K562 (cell line): ENCODE results near the gene C1RL. TPM values are rescaled to one million over a fixed set of nuclear protein-coding genes. Genes with fewer than 3 reads are reported as not detected.

Source experiments
- ATAC-seq: fragments of 200-7000 bp; cut with Tn5 transposase; 3 replicates; pipeline ENCODE4 v1.9.1; 2020; ENCODE audit warnings: moderate library complexity
- BruUV-seq: library from RNA; stranded (reverse); fragments of 400-500 nt; replicated peaks from 2 replicates; lab custom pipeline; 2021; lab: Mats Ljungman, UMichigan
- CTCF ChIA-PET: fragments of 300-600 bp; formaldehyde crosslinking; extraction: SDS; loops from one replicate; lab custom pipeline; 2021; ENCODE audit warnings: low intra/inter-chr PET ratio; lab: Yijun Ruan, JAX
- POLR2A ChIA-PET: fragments of 300-600, 350-650 bp; sonication (Branson Sonifier 250); formaldehyde crosslinking; extraction: SDS; loops from one replicate; lab custom pipeline; 2021; ENCODE audit warnings: antibody characterized with exemption, inconsistent platforms; lab: Yijun Ruan, JAX
- DNase-seq, 4 experiments: peaks; one replicate each; pipeline versions ENCODE4 v3.0.0 to v3.0.0-alpha.2; 2011 to 2018; ENCODE audit warnings: low spot score in 3 of 4, mixed read lengths in 3 of 4; ENCODE audit errors: extremely low read depth in 1 of 4
- FAIRE-seq: peaks from 2 replicates; lab custom pipeline; 2011; peaks lifted over from hg19 to GRCh38; lab: Jason Lieb, UNC
- H2AFZ ChIP-seq: 2 replicates; pipeline ENCODE4 v1.6.0; 2011; ENCODE audit warnings: low read depth, low read length, control low read depth, inconsistent platforms
- H3K27ac ChIP-seq: fragments of 200-600 bp; 3 replicates; pipeline ENCODE4 v1.8.0; 2011; ENCODE audit warnings: low read depth, mild to moderate bottlenecking, control low read depth, inconsistent platforms, low read length, moderate library complexity, mixed read lengths; ENCODE audit errors: extremely low read depth
- H3K27me3 ChIP-seq, 2 experiments: fragments of 300-600 bp in 1 of 2; 2 replicates in 1 of 2; 3 replicates in 1 of 2; pipeline versions ENCODE4 v1.6.0 to v1.8.0; 2011; ENCODE audit warnings: inconsistent platforms in 2 of 2, low read length in 2 of 2, mild to moderate bottlenecking in 1 of 2, mixed read lengths in 1 of 2, moderate library complexity in 1 of 2; ENCODE audit not compliant: control insufficient read depth in 2 of 2, insufficient read depth in 2 of 2
- H3K36me3 ChIP-seq: fragments of 300-600 bp; 3 replicates; pipeline ENCODE4 v1.8.0; 2011; ENCODE audit warnings: mild to moderate bottlenecking, low read length, inconsistent platforms; ENCODE audit not compliant: control insufficient read depth, insufficient read depth
- H3K4me1 ChIP-seq, 2 experiments: fragments of 200-600 bp in 1 of 2; replicated peaks in 1 of 2; 2 replicates in 1 of 2; 3 replicates in 1 of 2; pipeline versions ENCODE4 v1.5.1 to v1.8.0; 2011; ENCODE audit warnings: inconsistent platforms in 2 of 2, low read length in 2 of 2, mild to moderate bottlenecking in 1 of 2, mixed read lengths in 1 of 2, moderate library complexity in 1 of 2; ENCODE audit not compliant: control insufficient read depth in 2 of 2, insufficient read depth in 2 of 2
- H3K4me2 ChIP-seq: 2 replicates; pipeline ENCODE4 v1.6.1; 2011; ENCODE audit warnings: low read length, control low read depth, inconsistent platforms, mixed read lengths; ENCODE audit not compliant: insufficient read depth
- H3K4me3 ChIP-seq: fragments of 200-600 bp; sonication (generic), shearing (Covaris generic); 2 replicates; pipeline ENCODE4 v1.5.1; 2016; ENCODE audit warnings: control low read depth, inconsistent platforms
- H3K79me2 ChIP-seq: fragments of 200-600 bp; 3 replicates; pipeline ENCODE4 v1.8.0; 2011; ENCODE audit warnings: low read length, inconsistent platforms; ENCODE audit not compliant: control insufficient read depth, insufficient read depth
- H3K9ac ChIP-seq, 2 experiments: 2 replicates each; pipeline versions ENCODE4 v1.6.0 to v1.6.1; 2011; ENCODE audit warnings: low read depth in 2 of 2, low read length in 2 of 2, control low read depth in 1 of 2, inconsistent platforms in 1 of 2, mild to moderate bottlenecking in 1 of 2, mixed read lengths in 1 of 2; ENCODE audit not compliant: insufficient read depth in 1 of 2
- H3K9me1 ChIP-seq: one replicate; pipeline ENCODE4 v1.6.0; 2011; ENCODE audit warnings: inconsistent platforms, mild to moderate bottlenecking, low read length, moderate library complexity; ENCODE audit not compliant: control insufficient read depth, insufficient read depth
- H3K9me3 ChIP-seq: replicated peaks from 2 replicates; pipeline ENCODE4 v1.5.1; 2011; ENCODE audit warnings: low read depth, low read length, inconsistent platforms; ENCODE audit not compliant: control insufficient read depth, insufficient read depth
- H4K20me1 ChIP-seq: replicated peaks from 2 replicates; pipeline ENCODE4 v1.6.1; 2011; ENCODE audit warnings: low read length, inconsistent platforms, mixed read lengths; ENCODE audit not compliant: control insufficient read depth, insufficient read depth
- CCAR2 ChIP-seq: fragments of 200-400 bp; formaldehyde crosslinking; IDR thresholded peaks from 2 replicates; pipeline ENCODE4 v1.6.1; 2017; ENCODE audit warnings: mild to moderate bottlenecking, low read depth, low read length
- CHD1 ChIP-seq: fragments of 200-600 bp; sonication (generic); IDR thresholded peaks from one replicate; pipeline ENCODE4 v1.6.1; 2012; ENCODE audit warnings: mild to moderate bottlenecking, moderate library complexity, low read length, inconsistent platforms
- RBFOX2 ChIP-seq: fragments of 200-400 bp; formaldehyde crosslinking; IDR thresholded peaks from 2 replicates; pipeline ENCODE4 v1.6.1; 2017; ENCODE audit warnings: low read depth, mild to moderate bottlenecking, low read length, moderate library complexity
- RCOR1 ChIP-seq, 2 experiments: IDR thresholded peaks; 2 replicates each; pipeline ENCODE4 v1.6.1; 2012; ENCODE audit warnings: low read depth in 2 of 2, low read length in 2 of 2, borderline replicate concordance in 1 of 2, improper control_type of control experiment in 1 of 2
- SIRT6 ChIP-seq: IDR thresholded peaks from one replicate; pipeline ENCODE4 v1.6.1; 2012; ENCODE audit warnings: low read depth, mild to moderate bottlenecking, control low read depth, inconsistent platforms, low read length, moderate library complexity
- SP1 ChIP-seq: sonication (generic); formaldehyde crosslinking; IDR thresholded peaks from 2 replicates; pipeline ENCODE4 v1.8.1; 2022; ENCODE audit warnings: mild to moderate bottlenecking, missing genetic modification reagents
- SREBF1 ChIP-seq: fragments of 150-350 bp; IDR thresholded peaks from 2 replicates; pipeline ENCODE4 v1.6.1; 2014; ENCODE audit warnings: antibody characterized with exemption, low read depth, low read length, borderline replicate concordance
- TBP ChIP-seq: optimal IDR thresholded peaks from 2 replicates; pipeline ENCODE3; 2011; ENCODE audit warnings: low read depth, low read length, improper control_type of control experiment
- ZNF263 ChIP-seq: sonication (generic); formaldehyde crosslinking; IDR thresholded peaks from 2 replicates; pipeline ENCODE4 v1.8.0; 2022; ENCODE audit warnings: mild to moderate bottlenecking, missing genetic modification reagents, borderline replicate concordance
- WGBS: fragments of 100-300 bp; shearing (Covaris generic); methylation state at CpG from one replicate; pipeline ENCODE4 v1.1.6; 2016; ENCODE audit warnings: low coverage, mixed read lengths; ENCODE audit not compliant: insufficient coverage; ENCODE audit errors: missing lambda C conversion rate; 5-methylcytosine and 5-hydroxymethylcytosine counted together
- in situ Hi-C: fragments of 300-500 bp; cut with MboI; formaldehyde crosslinking; loops from 4 replicates; pipeline ENCODE4 v1.15.0; 2018; ENCODE audit warnings: inconsistent platforms, mixed read lengths
- intact Hi-C: fragments of 100-400 bp; cut with micrococcal nuclease; formaldehyde crosslinking; loops from 2 replicates; pipeline ENCODE4 v1.14.2; 2022
- polyA plus RNA-seq, 8 experiments: library from polyadenylated mRNA; depleted of rRNA in 4 of 8; stranded (reverse) in 5 of 8; unstranded in 3 of 8; fragments of >200 nt; fragmentation: Nextera tagmentation in 2 of 8; fragmentation: Illumina TruSeq in 1 of 8; extraction: Ambion mirVana in 2 of 8; extraction: Trizol in 1 of 8; gene quantifications; 2 replicates each; pipeline versions ENCODE4 v1.2.1 to v1.2.3, GENCODE V29; 2011 to 2014; ENCODE audit warnings: inconsistent platforms in 1 of 8, missing spikeins in 1 of 8
- total RNA-seq, 7 experiments: library from RNA; depleted of rRNA in 6 of 7; stranded (reverse); fragments of >200 nt in 6 of 7; fragmentation: Illumina TruSeq in 2 of 7; extraction: Trizol in 2 of 7; gene quantifications; 2 replicates each; pipeline versions ENCODE4 v1.2.1 to v1.2.3, GENCODE V29; 2011 to 2021; ENCODE audit warnings: low replicate concordance in 1 of 7
- TF ChIP-seq, protein P1 (sequence below): sonication (generic); formaldehyde crosslinking; IDR thresholded peaks from 2 replicates; pipeline ENCODE4 v1.8.0; 2022; ENCODE audit warnings: mild to moderate bottlenecking, missing genetic modification reagents

Gene C1RL
- total and polyA plus RNA-seq, 9 of the 15 experiments (the other 6 are each of a cell fraction or from before 2014, with no cell fraction given), result 1.4 to 10.7 (median 8.0) TPM

DNA sequence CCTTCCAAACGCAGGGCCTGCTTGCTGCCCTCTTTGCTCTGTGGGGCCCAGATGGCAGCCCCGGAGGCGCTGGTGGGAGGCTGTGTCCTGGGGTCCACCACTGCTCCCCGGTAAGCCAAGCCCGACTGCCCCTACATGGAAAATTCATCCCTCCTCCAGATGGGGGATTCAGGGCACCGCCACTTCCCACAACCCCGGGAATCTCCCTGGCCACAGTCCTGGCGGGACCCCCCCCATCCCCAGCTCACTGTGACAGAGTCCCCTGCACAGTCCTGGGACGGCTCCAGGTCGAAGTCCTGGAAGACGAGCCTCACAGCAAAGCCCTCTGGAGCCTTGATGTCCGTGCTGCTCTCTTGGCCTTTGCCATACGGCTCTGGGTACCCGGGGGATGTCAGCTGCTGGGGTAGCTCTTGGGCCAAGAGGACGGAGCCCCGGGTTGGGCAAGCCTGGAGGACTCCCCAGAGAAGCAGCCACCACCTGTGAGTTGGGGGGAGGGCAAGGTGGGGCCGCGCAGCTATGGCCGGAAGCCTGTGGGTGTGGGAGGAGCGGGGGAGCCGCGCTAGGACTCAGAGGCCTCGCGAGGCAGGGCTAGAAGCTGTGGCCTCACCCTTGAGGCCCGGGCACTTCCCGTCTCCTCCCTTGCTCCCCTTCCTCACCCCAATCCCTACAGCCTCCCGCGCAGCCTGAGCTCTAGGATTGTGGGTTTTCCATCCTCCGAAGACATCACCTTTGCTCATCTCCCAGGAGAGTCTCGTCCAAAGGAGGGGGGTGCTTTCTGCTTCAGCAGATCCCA, 815 bp downstream of the C1RL start:
- TSS peak; percentile 40 for BruUV-seq
- Histone ChIP-seq H3K27me3 (no peaks in the 10 kb centered on the region), H3K4me3 (peak overlapping the region; percentile 75), H3K36me3 (peaks cover 25% of the 10 kb centered on the region; the same call in 2 of the 3 replicates), H3K9ac (peak overlapping the region; percentile 87 to 91), H3K9me3 (peaks cover 3% of the 10 kb centered on the region), H3K4me2 (peak overlapping the region; percentile 95), H2AFZ (peak overlapping the region; percentile 85), H3K27ac (peak overlapping the region; percentile 97), H4K20me1 (no peaks in the 10 kb centered on the region), H3K9me1 (no peaks in the 10 kb centered on the region), H3K79me2 (peaks cover 41% of the 10 kb centered on the region), H3K4me1 (peaks cover 6 to 16% of the 10 kb centered on the region in 2 experiments)
- 2% methylated on average over 13 of the region's 30 CpGs for WGBS
- FAIRE-seq (peak; percentile 84), DNase-seq (peak; percentile 78 to 90 (median 80)), ATAC-seq (peak; percentile 97)
- POLR2A ChIA-PET, result interaction anchor here (0.5 to 3.3 kb wide), 13 partner anchors 9 to 475 kb away, joined by 3 to 23 read pairs (median 4); partner anchors contain the start of genes C12orf57 and RNU7-1
- intact Hi-C loops (loop anchor here (2.0 kb wide), 2 partner anchors 15 to 163 kb away; partner anchors contain the start of genes C12orf57 and C1R), in situ Hi-C loops (no loop called here)
- CTCF ChIA-PET, result interaction anchor here (0.5 to 3.3 kb wide), 3 partner anchors 36 to 160 kb away, joined by 3 to 25 read pairs (median 4); partner anchors contain the start of gene C1S
- TF ChIP-seq, protein P1, sequence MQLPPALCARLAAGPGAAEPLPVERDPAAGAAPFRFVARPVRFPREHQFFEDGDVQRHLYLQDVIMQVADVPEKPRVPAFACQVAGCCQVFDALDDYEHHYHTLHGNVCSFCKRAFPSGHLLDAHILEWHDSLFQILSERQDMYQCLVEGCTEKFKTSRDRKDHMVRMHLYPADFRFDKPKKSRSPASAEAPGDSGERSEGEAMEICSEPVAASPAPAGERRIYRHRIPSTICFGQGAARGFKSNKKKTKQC (CRISPR knock-in tag), result peak; percentile 85; the same call in 1 of the 2 replicates
- TF ChIP-seq CHD1 (peak; percentile 75), SREBF1 (no peak), TBP (peak; percentile 55), SIRT6 (no peak), RCOR1 (IDR thresholded peaks at IDR 0.05; ENCODE audit: borderline replicate concordance in 1 of 2, low read depth in 2 of 2, low read length in 2 of 2) (no peak), RBFOX2 (peak; percentile 91), SP1 (CRISPR knock-in tag) (peak; percentile 29; the same call in 1 of the 2 replicates), CCAR2 (0 out of 2 replicates have a peak, but pooled peaks have one; percentile 17), ZNF263 (CRISPR knock-in tag) (peak; percentile 84)
